Thyroid gland (tissue), 4 donors: ENCODE measurements around the gene UBASH3A. TPM values are rescaled to one million over a fixed set of nuclear protein-coding genes. Genes with fewer than 3 reads are reported as not detected.

ENCODE experiments used
- DNase-seq, 2 donors: peaks; one replicate each; pipeline ENCODE4 v3.0.0-alpha.2; 2019
- H3K27ac ChIP-seq, 3 donors: fragments of 200-600 bp; sonication (generic); 1 replicate in 2 of 3; 2 replicates in 1 of 3; pipeline ENCODE4 v1.5.1; 2016 to 2019; ENCODE audit warnings: mild to moderate bottlenecking in 1 of 3, moderate library complexity in 1 of 3
- H3K27me3 ChIP-seq: fragments of 200-600 bp; sonication (generic); one replicate; pipeline ENCODE4 v1.5.1; 2019
- H3K36me3 ChIP-seq, 2 donors: fragments of 200-600 bp; sonication (generic); one replicate each; pipeline ENCODE4 v1.5.1; 2016 to 2019
- H3K4me1 ChIP-seq, 2 donors: fragments of 200-600 bp; sonication (generic); one replicate each; pipeline ENCODE4 v1.5.1; 2017 to 2019
- H3K4me3 ChIP-seq, 3 donors: fragments of 200-600 bp; sonication (generic); replicated peaks in 1 of 3; 1 replicate in 2 of 3; 2 replicates in 1 of 3; pipeline ENCODE4 v1.5.1; 2016; ENCODE audit warnings: mild to moderate bottlenecking in 1 of 3
- H3K9me3 ChIP-seq: fragments of 200-600 bp; sonication (generic); one replicate; pipeline ENCODE4 v1.5.1; 2017
- POLR2A ChIP-seq, 2 donors: fragments of 450-650 bp; IDR thresholded peaks; one replicate each; pipeline ENCODE4 v1.6.1; 2017; ENCODE audit warnings: antibody characterized with exemption in 2 of 2, mild to moderate bottlenecking in 2 of 2, moderate library complexity in 1 of 2
- WGBS, 2 donors: methylation state at CpG; one replicate each; pipeline ENCODE4 v1.1.5; 2017; 5-methylcytosine and 5-hydroxymethylcytosine counted together
- intact Hi-C: fragments of 100-400 bp; cut with DNase I; formaldehyde crosslinking; loops from one replicate; pipeline ENCODE4 v1.15.1; 2023
- total RNA-seq, 4 donors: library from RNA; depleted of rRNA; stranded (reverse); fragments of >200 nt; gene quantifications; one replicate each; pipeline ENCODE4 v1.2.3, GENCODE V29; 2016
- TF ChIP-seq, protein P1 (sequence below), 6 experiments: fragments of 200-600 bp in 3 of 6; fragments of 450-650 bp in 3 of 6; sonication (generic) in 3 of 6; IDR thresholded peaks; one replicate each; pipeline ENCODE4 v1.5.1; 2016 to 2019; ENCODE audit warnings: antibody characterized with exemption in 6 of 6, mild to moderate bottlenecking in 2 of 6, inconsistent platforms in 1 of 6, moderate library complexity in 1 of 6

UBASH3A gene
- total RNA-seq, 4 donors from 2014 or later: 0.54 to 1.3 (median 0.81) TPM; not detected in 1

DNA sequence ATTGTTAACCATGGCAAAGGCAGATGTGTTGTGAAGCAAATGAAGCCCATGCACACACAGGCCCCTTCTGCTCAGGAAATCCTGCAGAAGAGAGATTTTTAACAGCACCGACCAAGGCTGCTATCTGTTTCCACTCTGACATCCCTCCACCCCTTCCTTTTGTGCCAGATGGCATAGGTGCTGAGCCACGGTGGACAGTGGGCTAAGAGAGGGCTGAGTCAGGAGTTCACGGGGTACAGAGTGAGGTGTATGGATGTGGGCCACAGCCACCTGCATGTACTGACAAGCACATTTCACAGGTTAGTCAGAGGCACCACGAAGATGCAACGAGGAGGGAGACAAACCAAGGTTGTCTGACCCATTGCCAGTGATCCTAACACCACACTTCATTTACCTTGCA lies 82.8 kb downstream of the UBASH3A start:
- H3K4me1 ChIP-seq: no peaks in the 10 kb centered on the region
- no peak for TF ChIP-seq POLR2A (IDR thresholded peaks at IDR 0.05)
- TF ChIP-seq, protein P1, sequence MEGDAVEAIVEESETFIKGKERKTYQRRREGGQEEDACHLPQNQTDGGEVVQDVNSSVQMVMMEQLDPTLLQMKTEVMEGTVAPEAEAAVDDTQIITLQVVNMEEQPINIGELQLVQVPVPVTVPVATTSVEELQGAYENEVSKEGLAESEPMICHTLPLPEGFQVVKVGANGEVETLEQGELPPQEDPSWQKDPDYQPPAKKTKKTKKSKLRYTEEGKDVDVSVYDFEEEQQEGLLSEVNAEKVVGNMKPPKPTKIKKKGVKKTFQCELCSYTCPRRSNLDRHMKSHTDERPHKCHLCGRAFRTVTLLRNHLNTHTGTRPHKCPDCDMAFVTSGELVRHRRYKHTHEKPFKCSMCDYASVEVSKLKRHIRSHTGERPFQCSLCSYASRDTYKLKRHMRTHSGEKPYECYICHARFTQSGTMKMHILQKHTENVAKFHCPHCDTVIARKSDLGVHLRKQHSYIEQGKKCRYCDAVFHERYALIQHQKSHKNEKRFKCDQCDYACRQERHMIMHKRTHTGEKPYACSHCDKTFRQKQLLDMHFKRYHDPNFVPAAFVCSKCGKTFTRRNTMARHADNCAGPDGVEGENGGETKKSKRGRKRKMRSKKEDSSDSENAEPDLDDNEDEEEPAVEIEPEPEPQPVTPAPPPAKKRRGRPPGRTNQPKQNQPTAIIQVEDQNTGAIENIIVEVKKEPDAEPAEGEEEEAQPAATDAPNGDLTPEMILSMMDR (IDR thresholded peaks at IDR 0.05): no peak
- no peak for DNase-seq
- no peak overlapping the region for H3K27ac ChIP-seq
- no peak overlapping the region for H3K4me3 ChIP-seq
- H3K27me3 ChIP-seq: no peaks in the 10 kb centered on the region
- intact Hi-C loops: no loop called here
- no peaks in the 10 kb centered on the region for H3K9me3 ChIP-seq
- no peaks in the 10 kb centered on the region for H3K36me3 ChIP-seq
- 69 to 72% methylated on average over 5 of the region's 5 CpGs for WGBS, 2 donors

DNA sequence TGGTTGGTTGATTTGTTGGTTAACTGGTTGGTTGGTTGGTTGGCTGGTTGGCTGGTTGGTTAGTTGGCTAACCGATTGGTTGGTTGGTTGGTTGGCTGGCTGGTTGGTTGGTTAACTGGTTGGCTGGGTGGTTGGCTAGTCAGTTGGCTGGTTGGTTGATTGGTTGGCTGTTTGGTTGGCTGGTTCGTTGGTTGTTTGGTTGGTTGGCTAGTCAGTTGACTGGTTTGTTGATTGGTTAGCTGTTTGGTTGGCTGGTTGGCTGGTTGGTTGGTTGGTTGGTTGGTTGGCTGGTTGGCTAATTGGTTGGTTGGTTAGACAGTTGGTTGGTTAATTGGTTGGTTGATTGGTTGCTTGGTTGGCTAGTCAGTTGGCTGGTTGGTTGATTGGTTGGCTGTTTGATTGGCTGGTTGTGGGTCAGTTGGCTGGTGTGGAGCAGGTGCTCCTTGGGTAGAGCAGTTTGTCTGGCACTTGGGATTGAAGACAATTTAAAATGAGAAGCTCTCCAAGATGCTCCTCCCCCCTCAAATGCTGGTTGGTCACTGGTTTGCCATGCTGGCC lies 85.4 kb downstream of the UBASH3A start:
- TF ChIP-seq, protein P1 (IDR thresholded peaks at IDR 0.05): no peak
- TF ChIP-seq POLR2A (IDR thresholded peaks at IDR 0.05): no peak
- Histone ChIP-seq H3K36me3 (no peaks in the 10 kb centered on the region), H3K9me3 (no peaks in the 10 kb centered on the region), H3K27ac (no peak overlapping the region), H3K27me3 (no peaks in the 10 kb centered on the region), H3K4me1 (no peaks in the 10 kb centered on the region), H3K4me3 (no peak overlapping the region)
- intact Hi-C loops: no loop called here
- DNase-seq: no peak
- 45 to 58% methylated on average over 2 of the region's 2 CpGs for WGBS, 2 donors

DNA sequence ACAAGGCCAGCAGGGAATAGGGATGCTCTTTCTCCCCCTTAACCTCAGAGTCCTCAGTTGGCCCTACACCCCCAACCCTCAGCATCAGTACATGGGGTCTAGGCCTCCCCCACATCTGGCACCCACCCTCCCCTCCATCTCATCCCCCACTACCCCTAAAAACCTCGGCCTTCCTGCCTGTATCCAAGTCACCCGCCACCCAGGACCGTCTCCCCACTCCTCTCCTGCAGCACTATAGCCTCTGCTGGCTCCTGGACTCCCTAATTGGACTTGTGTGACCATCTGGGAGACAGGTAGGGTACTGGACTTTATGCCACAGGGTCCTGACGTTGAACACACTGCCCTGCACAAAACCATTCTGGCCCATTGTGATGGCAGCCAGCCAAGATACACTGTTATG lies 86.3 kb downstream of the UBASH3A start:
- Histone ChIP-seq H3K4me1 (no peaks in the 10 kb centered on the region), H3K27me3 (no peaks in the 10 kb centered on the region), H3K36me3 (no peaks in the 10 kb centered on the region), H3K9me3 (no peaks in the 10 kb centered on the region), H3K27ac (no peak overlapping the region), H3K4me3 (no peak overlapping the region)
- intact Hi-C loops: no loop called here
- TF ChIP-seq, protein P1 (IDR thresholded peaks at IDR 0.05): no peak
- TF ChIP-seq POLR2A (IDR thresholded peaks at IDR 0.05): no peak
- DNase-seq: no peak
- WGBS, 2 donors: 84 to 85% methylated on average over 4 of the region's 4 CpGs

DNA sequence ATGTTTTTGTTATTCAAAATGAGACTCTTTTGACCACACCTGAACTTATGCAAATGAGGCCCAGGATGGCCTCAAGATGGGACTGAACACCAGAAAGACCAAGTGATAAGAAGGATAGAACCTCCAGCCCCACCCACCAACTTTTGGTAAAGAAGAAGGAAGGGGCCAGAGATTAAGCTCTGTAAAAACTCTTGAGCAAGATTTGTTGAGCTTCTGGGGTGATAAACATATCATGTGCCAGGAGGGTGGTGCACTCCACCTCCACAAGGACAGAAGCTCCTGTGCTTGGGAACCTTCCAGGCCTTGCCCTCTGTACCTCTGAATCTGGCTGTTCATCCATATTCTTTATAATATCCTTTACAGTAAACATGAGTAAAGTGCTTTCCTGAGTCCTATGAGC lies 87.0 kb downstream of the UBASH3A start:
- TF ChIP-seq, protein P1 (IDR thresholded peaks at IDR 0.05): no peak
- TF ChIP-seq POLR2A (IDR thresholded peaks at IDR 0.05): no peak
- intact Hi-C loops: no loop called here
- Histone ChIP-seq H3K27ac (no peak overlapping the region), H3K4me3 (no peak overlapping the region), H3K27me3 (no peaks in the 10 kb centered on the region), H3K4me1 (peaks cover 0 to 5% of the 10 kb centered on the region in 2 donors), H3K36me3 (no peaks in the 10 kb centered on the region), H3K9me3 (no peaks in the 10 kb centered on the region)
- DNase-seq: no peak

DNA sequence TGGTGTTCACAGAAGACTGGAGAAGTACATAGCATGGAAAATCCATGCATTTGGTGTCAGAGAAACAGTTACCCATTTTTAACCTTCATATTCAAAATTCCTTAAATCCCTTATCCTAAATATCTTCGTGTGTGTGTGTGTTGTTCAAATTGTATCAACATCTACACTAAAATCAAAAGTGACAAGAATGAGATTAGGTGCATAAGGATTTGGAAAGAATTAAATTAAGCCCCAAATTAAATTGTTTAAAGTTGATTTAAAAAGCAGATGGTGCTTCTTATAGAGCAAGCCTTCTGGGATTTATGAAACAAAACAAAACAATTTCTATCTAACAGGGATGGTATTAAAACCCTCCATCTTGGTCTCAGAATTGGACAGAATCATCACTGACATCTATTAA lies 87.6 kb downstream of the UBASH3A start:
- Histone ChIP-seq H3K36me3 (no peaks in the 10 kb centered on the region), H3K9me3 (no peaks in the 10 kb centered on the region), H3K27ac (no peak overlapping the region), H3K27me3 (no peaks in the 10 kb centered on the region), H3K4me1 (peaks cover 0 to 6% of the 10 kb centered on the region in 2 donors), H3K4me3 (no peak overlapping the region)
- intact Hi-C loops: no loop called here
- WGBS, 2 donors: 78 to 83% methylated on average over 1 of the region's 1 CpG
- TF ChIP-seq, protein P1 (IDR thresholded peaks at IDR 0.05): no peak
- no peak for TF ChIP-seq POLR2A (IDR thresholded peaks at IDR 0.05)
- no peak for DNase-seq
